ENCODE results near the gene SLC26A8. TPM values are rescaled to one million over a fixed set of nuclear protein-coding genes. Genes with fewer than 3 reads are reported as not detected.
"Not testable (repeated sequence)": the region's sequence is repeated elsewhere in the genome, so short reads cannot be mapped to it uniquely, and the experiment has no call there.

Gene SLC26A8
- total RNA-seq, 1 donor from 2014 or later: not detected

- intact Hi-C loops (cut with DNase I): no loop called here
- TF ChIP-seq POLR2AphosphoS5 (IDR thresholded peaks at IDR 0.05; ENCODE audit: insufficient read depth in 1 of 2, low read depth in 1 of 2): no peak
- TF ChIP-seq, protein P1, sequence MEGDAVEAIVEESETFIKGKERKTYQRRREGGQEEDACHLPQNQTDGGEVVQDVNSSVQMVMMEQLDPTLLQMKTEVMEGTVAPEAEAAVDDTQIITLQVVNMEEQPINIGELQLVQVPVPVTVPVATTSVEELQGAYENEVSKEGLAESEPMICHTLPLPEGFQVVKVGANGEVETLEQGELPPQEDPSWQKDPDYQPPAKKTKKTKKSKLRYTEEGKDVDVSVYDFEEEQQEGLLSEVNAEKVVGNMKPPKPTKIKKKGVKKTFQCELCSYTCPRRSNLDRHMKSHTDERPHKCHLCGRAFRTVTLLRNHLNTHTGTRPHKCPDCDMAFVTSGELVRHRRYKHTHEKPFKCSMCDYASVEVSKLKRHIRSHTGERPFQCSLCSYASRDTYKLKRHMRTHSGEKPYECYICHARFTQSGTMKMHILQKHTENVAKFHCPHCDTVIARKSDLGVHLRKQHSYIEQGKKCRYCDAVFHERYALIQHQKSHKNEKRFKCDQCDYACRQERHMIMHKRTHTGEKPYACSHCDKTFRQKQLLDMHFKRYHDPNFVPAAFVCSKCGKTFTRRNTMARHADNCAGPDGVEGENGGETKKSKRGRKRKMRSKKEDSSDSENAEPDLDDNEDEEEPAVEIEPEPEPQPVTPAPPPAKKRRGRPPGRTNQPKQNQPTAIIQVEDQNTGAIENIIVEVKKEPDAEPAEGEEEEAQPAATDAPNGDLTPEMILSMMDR (IDR thresholded peaks at IDR 0.05): no peak
- no peak for TF ChIP-seq POLR2A (IDR thresholded peaks at IDR 0.05)
- no peak for DNase-seq (ENCODE audit: extremely low spot score in 2 of 2)
- H3K27ac ChIP-seq: no peak overlapping the region
- peaks cover 0 to 25% of the 10 kb centered on the region in 2 donors for H3K36me3 ChIP-seq
- H3K4me1 ChIP-seq: peaks cover 21% of the 10 kb centered on the region
- H3K4me3 ChIP-seq: no peak overlapping the region
- H3K27me3 ChIP-seq: no peaks in the 10 kb centered on the region
- no peaks in the 10 kb centered on the region for H3K9me3 ChIP-seq
These were observed 109.9 kb downstream of the SLC26A8 start for GRCh38 chr6:35914536-35914935.

DNA sequence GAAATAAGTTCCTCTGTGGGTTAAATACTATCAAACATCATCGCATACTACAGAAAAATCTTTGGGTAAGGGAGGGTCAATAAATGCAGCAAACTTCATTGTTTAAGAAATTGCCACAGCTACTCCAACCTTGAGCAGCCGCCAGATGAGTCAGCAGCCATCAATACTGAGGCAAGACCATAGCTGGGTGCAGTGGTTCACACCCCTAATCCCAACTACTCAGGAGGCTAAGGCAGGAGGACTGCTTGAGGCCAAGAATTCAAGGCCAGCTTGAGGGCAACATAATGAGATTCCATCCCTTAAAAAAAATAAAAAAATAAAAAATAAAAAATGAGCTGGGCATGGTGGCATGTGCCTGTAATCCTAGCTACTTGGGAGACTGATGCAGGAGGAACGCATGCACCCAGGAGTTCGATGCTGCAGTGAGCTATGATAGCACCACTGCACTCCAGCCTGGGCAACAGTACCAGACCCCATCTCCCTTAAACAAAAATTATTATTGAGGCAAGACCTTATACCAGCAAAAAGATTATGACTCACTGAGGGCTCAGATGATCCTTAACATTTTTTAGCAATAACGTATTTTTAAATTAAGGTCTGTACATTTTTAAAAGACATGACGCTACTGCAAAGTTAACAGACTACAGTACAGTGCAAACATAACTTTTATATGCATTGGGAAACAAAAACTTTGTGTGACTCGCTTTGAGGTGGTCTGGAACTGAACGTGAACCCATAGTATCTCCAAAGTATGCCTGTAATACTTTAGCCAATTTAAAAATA, 112.4 kb downstream of the SLC26A8 start:
- Histone ChIP-seq H3K27ac (no peak overlapping the region), H3K4me1 (no peaks in the 10 kb centered on the region), H3K9me3 (no peaks in the 10 kb centered on the region), H3K4me3 (no peak overlapping the region), H3K36me3 (peaks cover 0 to 25% of the 10 kb centered on the region in 2 donors), H3K27me3 (no peaks in the 10 kb centered on the region)
- no peak for DNase-seq (ENCODE audit: extremely low spot score in 2 of 2)
- TF ChIP-seq POLR2A (IDR thresholded peaks at IDR 0.05) (no peak), POLR2AphosphoS5 (IDR thresholded peaks at IDR 0.05; ENCODE audit: insufficient read depth in 1 of 2, low read depth in 1 of 2) (no peak)
- TF ChIP-seq, protein P1 (IDR thresholded peaks at IDR 0.05): no peak
- intact Hi-C loops (cut with DNase I): no loop called here

DNA sequence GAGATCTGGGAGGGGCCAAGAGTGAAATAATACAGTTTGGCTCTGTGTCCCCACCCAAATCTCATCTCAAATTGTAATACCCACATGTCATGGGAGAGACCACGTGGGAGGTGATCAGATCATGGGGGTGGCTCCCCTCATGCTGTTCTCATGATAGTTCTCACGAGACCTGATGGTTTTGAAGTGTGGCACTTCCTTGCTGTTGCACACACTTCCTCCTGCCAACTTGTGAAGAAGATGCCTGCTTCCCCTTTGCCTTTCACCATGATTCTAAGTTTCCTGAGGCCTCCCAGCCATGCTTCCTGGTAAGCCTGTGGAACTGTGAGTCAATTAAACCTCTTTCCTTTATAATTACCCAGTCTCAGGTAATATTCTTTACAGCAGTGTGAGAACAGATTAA, 114.9 kb downstream of the SLC26A8 start:
- H3K4me1 ChIP-seq; H3K4me3 ChIP-seq; DNase-seq (ENCODE audit: extremely low spot score in 2 of 2); H3K27ac ChIP-seq; H3K9me3 ChIP-seq; intact Hi-C loops (cut with DNase I); H3K27me3 ChIP-seq: not testable (repeated sequence)
- peaks cover 0 to 25% of the 10 kb centered on the region in 2 donors for H3K36me3 ChIP-seq

- H3K27me3 ChIP-seq; H3K4me1 ChIP-seq; DNase-seq (ENCODE audit: extremely low spot score in 2 of 2); H3K4me3 ChIP-seq; H3K9me3 ChIP-seq; intact Hi-C loops (cut with DNase I); H3K27ac ChIP-seq: not testable (repeated sequence)
- H3K36me3 ChIP-seq: peaks cover 0 to 25% of the 10 kb centered on the region in 2 donors
These were observed 115.6 kb downstream of the SLC26A8 start for GRCh38 chr6:35908753-35909401.

GRCh38 chr6:35907750-35908149, 116.7 kb downstream of the SLC26A8 start:
- intact Hi-C loops (cut with DNase I): no loop called here
- H3K36me3 ChIP-seq: peaks cover 0 to 19% of the 10 kb centered on the region in 2 donors
- no peak overlapping the region for H3K27ac ChIP-seq
- DNase-seq (ENCODE audit: extremely low spot score in 2 of 2): no peak
- H3K27me3 ChIP-seq: no peaks in the 10 kb centered on the region
- H3K4me1 ChIP-seq: no peaks in the 10 kb centered on the region
- TF ChIP-seq, protein P1 (IDR thresholded peaks at IDR 0.05): no peak
- no peak for TF ChIP-seq POLR2A (IDR thresholded peaks at IDR 0.05)
- TF ChIP-seq POLR2AphosphoS5 (IDR thresholded peaks at IDR 0.05; ENCODE audit: insufficient read depth in 1 of 2, low read depth in 1 of 2): no peak
- no peaks in the 10 kb centered on the region for H3K9me3 ChIP-seq
- H3K4me3 ChIP-seq: no peak overlapping the region

DNA sequence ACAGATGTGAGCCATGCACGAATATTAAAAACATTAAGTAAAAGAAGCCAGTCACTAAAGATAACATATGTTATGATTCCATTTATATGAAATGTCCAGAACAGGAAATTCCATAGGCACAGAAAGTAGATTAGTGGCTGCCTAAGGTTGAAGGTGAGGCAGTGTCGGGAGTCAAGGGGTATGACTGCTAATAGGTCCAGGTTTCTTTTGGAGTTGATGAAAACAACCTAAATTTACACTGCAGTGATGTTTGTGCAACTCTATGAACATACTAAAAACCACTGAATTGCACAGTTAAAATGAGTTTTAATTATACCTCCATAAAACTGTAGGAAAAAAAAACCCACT, 118.0 kb downstream of the SLC26A8 start:
- intact Hi-C loops (cut with DNase I): no loop called here
- no peaks in the 10 kb centered on the region for H3K27me3 ChIP-seq
- no peak overlapping the region for H3K27ac ChIP-seq
- DNase-seq (ENCODE audit: extremely low spot score in 2 of 2): no peak
- H3K4me3 ChIP-seq: no peak overlapping the region
- H3K36me3 ChIP-seq: peaks cover 0 to 15% of the 10 kb centered on the region in 2 donors
- no peaks in the 10 kb centered on the region for H3K9me3 ChIP-seq
- TF ChIP-seq POLR2A (IDR thresholded peaks at IDR 0.05): no peak
- TF ChIP-seq, protein P1 (IDR thresholded peaks at IDR 0.05): no peak
- no peak for TF ChIP-seq POLR2AphosphoS5 (IDR thresholded peaks at IDR 0.05; ENCODE audit: insufficient read depth in 1 of 2, low read depth in 1 of 2)
- no peaks in the 10 kb centered on the region for H3K4me1 ChIP-seq

All from vagina (tissue), 2 donors.